ENCODE data around the gene GAB3.

GAB3 gene, protein sequence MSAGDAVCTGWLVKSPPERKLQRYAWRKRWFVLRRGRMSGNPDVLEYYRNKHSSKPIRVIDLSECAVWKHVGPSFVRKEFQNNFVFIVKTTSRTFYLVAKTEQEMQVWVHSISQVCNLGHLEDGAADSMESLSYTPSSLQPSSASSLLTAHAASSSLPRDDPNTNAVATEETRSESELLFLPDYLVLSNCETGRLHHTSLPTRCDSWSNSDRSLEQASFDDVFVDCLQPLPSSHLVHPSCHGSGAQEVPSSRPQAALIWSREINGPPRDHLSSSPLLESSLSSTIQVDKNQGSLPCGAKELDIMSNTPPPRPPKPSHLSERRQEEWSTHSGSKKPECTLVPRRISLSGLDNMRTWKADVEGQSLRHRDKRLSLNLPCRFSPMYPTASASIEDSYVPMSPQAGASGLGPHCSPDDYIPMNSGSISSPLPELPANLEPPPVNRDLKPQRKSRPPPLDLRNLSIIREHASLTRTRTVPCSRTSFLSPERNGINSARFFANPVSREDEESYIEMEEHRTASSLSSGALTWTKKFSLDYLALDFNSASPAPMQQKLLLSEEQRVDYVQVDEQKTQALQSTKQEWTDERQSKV

DNA sequence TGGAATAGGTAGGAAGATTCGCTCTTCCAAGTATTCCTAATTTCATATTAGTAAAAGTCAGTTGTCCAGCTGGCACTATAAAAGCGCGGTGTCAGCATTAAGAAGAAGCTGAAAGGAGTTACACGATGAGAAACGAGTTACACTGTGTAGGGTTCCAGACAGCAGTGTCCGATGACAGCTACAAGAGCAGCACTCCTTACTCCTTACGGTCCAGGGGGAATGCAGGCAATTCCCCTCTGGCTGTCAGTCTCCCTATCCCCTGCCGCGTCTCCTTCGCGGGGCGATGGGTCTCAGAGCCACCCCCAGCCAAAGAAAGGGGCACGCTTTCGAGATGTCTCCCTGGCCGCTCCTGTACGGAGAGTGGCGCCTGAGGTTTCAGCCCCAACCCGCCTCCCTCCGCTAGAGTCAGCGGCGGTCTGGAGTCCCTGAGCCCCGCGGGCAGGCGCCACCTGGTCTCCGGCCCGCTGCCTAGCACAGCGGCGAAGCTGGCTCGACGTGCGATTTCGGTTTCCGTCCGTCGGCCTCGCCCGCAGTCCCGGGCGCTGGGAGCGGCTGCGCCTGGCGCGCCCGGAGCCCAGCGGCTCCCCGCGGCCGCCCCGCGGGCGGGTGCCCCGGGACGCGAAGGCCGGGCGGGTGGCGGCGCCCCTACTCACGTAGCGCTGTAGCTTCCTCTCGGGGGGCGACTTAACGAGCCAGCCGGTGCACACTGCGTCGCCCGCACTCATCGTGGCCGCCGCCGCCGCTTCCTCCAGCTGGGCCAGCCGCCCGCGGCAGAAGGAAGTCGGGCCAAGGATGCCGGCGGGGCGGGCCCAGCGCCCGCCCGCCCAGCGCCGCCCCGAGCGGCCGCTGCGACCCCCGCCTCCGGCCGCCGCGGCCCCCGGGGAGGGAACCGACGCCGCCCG lies at the start of gene GAB3:
GAB3 (minus strand) TSS at position 777 of the 902 bp plus-strand sequence; CDS start at position 725, 52 bp downstream.
- Histone ChIP-seq H3K9me3 (ENCODE audit: control insufficient read depth, insufficient read depth, low read length) (peaks cover 4% of the 10 kb centered on the region), H3K9ac (ENCODE audit: low read depth, low read length) (no peak within 1 kb of the TSS), H3K4me3 (ENCODE audit: low read depth, low read length) (peak within 1 kb of the TSS; percentile 43), H3K27me3 (ENCODE audit: control insufficient read depth, insufficient read depth, low read length) (peaks cover 38% of the 10 kb centered on the region), H3K4me1 (ENCODE audit: control insufficient read depth, insufficient read depth, low read length) (peaks cover 2% of the 10 kb centered on the region), H3K36me3 (ENCODE audit: control insufficient read depth, insufficient read depth, low read length) (no peaks in the 10 kb centered on the region)

DNA sequence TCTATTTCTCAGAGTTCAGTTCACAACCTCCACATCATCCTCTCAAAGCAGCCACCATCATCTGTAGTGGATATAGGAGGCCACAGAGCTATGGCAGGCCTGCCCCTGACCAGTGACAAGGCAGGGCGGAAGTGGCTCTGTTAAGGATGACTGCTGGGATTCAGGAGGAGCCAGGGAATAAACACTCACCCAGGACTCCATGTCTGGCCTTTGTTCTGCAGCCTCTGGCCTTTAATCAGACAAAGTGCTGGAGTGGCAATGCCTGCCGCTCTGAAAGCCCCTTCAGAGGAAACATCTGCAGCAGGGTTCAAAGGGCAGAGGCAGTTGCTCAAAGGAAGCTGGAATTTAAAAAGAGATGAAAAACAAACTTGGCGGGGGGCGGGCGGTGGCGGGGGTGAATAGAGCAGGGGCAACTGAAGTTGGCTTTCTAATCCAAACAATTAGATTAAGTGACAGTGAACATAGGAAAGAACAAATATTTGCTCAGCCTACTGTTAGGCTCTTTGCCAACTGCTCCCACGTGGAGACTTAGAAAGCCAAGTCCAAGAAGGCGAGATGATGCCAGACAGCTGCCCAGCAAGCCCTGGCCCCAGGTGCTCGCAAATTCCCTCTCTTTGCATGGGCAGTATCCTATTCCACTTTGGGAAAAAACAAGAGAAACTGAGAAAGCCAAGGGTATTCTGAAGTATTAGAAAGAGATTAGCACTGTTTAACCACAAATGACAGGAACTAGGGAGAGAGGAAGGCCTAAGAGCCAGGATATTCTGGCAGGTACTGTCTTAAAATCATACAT lies 48.9 kb upstream of the GAB3 start:
- Histone ChIP-seq H3K4me3 (ENCODE audit: low read depth, low read length) (no peak overlapping the region), H3K9me3 (ENCODE audit: control insufficient read depth, insufficient read depth, low read length) (no peaks in the 10 kb centered on the region), H3K27me3 (ENCODE audit: control insufficient read depth, insufficient read depth, low read length) (peaks cover 19% of the 10 kb centered on the region), H3K4me1 (ENCODE audit: control insufficient read depth, insufficient read depth, low read length) (peaks cover 4% of the 10 kb centered on the region), H3K36me3 (ENCODE audit: control insufficient read depth, insufficient read depth, low read length) (no peaks in the 10 kb centered on the region), H3K9ac (ENCODE audit: low read depth, low read length) (no peak overlapping the region)

DNA sequence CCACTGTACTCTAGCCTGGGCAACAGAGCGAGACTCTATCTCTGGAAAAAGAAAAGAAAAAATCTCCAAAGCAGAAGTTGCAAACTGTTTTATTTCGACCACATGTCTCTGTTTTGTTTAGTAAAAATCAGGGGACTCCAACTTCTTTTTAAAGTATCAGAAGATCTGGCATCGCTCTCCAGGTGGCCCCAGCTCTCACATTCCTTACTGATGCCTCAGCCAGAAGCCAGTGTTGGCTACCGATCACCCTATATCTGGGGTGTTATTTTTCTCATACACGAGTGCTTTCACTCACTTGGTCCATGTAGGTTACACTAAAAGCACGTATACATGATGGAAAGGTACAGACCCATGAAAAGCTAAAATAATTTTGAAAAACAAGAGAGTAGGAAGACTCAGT lies 46.1 kb upstream of the GAB3 start:
- Histone ChIP-seq H3K27me3 (ENCODE audit: control insufficient read depth, insufficient read depth, low read length) (peaks cover 6% of the 10 kb centered on the region), H3K4me1 (ENCODE audit: control insufficient read depth, insufficient read depth, low read length) (peaks cover 4% of the 10 kb centered on the region), H3K36me3 (ENCODE audit: control insufficient read depth, insufficient read depth, low read length) (no peaks in the 10 kb centered on the region), H3K4me3 (ENCODE audit: low read depth, low read length) (no peak overlapping the region), H3K9ac (ENCODE audit: low read depth, low read length) (no peak overlapping the region), H3K9me3 (ENCODE audit: control insufficient read depth, insufficient read depth, low read length) (no peaks in the 10 kb centered on the region)

DNA sequence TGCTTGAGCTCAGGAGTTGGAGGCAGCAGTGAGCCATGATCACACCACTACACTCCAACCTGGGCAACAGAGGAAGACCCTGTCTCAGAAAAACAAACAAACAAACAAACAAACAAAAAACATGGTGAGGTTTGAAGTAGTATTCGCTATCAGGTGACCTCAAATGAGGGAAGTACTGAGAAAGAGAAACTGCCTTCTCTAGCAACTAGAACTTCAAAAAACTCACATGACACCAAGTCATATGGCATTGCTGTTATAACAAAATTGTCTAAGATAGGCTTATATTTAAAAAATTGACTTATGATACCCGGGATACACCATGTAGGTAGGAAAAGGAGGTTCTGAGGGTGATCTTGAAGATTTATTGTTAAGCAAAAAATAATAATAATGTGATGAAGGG lies 44.1 kb upstream of the GAB3 start:
- Histone ChIP-seq H3K9me3 (ENCODE audit: control insufficient read depth, insufficient read depth, low read length) (no peaks in the 10 kb centered on the region), H3K36me3 (ENCODE audit: control insufficient read depth, insufficient read depth, low read length) (no peaks in the 10 kb centered on the region), H3K4me3 (ENCODE audit: low read depth, low read length) (no peak overlapping the region), H3K4me1 (ENCODE audit: control insufficient read depth, insufficient read depth, low read length) (peaks cover 6% of the 10 kb centered on the region), H3K27me3 (ENCODE audit: control insufficient read depth, insufficient read depth, low read length) (no peaks in the 10 kb centered on the region), H3K9ac (ENCODE audit: low read depth, low read length) (no peak overlapping the region)

DNA sequence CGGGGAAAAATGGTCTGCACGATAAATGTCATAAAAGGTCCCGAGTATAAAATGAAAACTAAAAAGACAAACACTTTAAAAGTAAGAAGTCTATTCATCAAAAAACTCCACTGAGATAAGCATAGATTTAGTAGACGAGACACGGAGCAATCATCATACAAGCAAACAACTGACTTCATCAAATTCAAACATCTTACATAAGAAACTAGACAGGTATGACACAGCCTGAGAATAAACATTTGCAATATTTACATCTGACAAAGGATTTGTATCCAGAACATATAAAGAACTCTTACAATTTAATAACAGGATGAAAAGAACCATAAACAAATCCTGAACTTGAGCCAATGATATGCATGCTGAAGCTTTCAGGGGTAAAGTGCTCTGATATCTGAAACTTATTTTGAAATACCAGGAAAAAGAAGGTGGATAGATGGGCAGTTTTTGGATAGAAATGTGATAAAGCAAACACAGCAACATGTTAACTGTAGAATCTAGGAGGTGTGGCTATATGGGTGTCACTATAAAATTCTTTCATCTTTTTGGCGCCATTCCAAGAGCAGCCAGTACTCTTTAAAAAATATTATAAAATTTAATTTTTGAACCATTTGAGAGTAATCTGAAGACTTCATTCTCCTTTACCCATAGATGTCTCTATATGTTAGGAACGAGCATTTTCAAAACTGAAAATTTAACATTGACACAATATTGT lies 42.4 kb upstream of the GAB3 start:
- Histone ChIP-seq H3K4me1 (ENCODE audit: control insufficient read depth, insufficient read depth, low read length) (peaks cover 2% of the 10 kb centered on the region), H3K4me3 (ENCODE audit: low read depth, low read length) (no peak overlapping the region), H3K27me3 (ENCODE audit: control insufficient read depth, insufficient read depth, low read length) (no peaks in the 10 kb centered on the region), H3K9me3 (ENCODE audit: control insufficient read depth, insufficient read depth, low read length) (no peaks in the 10 kb centered on the region), H3K9ac (ENCODE audit: low read depth, low read length) (no peak overlapping the region), H3K36me3 (ENCODE audit: control insufficient read depth, insufficient read depth, low read length) (no peaks in the 10 kb centered on the region)

DNA sequence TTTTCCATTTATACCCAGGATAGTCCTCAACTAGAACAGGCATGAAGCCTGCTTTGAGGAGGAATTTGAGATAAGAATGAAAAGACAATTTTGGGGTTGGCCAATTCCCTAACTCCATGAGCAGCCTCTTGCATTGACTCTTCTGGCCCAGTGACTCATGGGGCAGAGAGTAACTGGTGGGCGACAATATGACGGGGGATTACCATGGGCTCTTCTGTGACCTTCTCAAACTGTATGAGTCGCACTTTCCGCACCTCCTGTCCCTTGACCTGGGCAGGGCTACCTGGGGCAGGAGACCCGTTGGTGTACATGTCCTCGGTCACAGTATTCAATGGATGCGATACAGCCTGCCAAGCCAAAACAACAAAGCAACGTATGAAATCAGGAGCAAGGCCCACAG lies 41.1 kb upstream of the GAB3 start:
- Histone ChIP-seq H3K9ac (ENCODE audit: low read depth, low read length) (no peak overlapping the region), H3K36me3 (ENCODE audit: control insufficient read depth, insufficient read depth, low read length) (no peaks in the 10 kb centered on the region), H3K9me3 (ENCODE audit: control insufficient read depth, insufficient read depth, low read length) (no peaks in the 10 kb centered on the region), H3K27me3 (ENCODE audit: control insufficient read depth, insufficient read depth, low read length) (no peaks in the 10 kb centered on the region), H3K4me1 (ENCODE audit: control insufficient read depth, insufficient read depth, low read length) (peaks cover 2% of the 10 kb centered on the region), H3K4me3 (ENCODE audit: low read depth, low read length) (no peak overlapping the region)

DNA sequence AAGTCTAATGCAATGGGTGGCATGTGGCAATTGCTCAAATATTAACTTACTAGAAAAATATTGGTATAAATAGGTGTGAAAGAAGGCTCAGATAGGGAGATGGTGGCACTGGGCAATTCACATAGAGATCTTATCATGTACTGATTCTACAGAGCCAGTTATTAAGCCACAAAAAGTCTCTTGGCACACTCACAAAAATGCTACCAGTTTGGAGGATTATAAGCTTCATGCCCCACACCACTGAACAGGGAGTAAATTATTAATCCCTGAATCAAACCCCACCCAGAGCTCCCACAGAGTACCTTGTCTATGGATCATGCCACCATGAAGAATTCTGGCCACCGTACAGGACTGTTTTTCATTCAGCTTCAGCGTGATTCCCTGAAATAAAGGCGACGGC lies 40.6 kb upstream of the GAB3 start:
- Histone ChIP-seq H3K36me3 (ENCODE audit: control insufficient read depth, insufficient read depth, low read length) (no peaks in the 10 kb centered on the region), H3K4me1 (ENCODE audit: control insufficient read depth, insufficient read depth, low read length) (peaks cover 2% of the 10 kb centered on the region), H3K9me3 (ENCODE audit: control insufficient read depth, insufficient read depth, low read length) (no peaks in the 10 kb centered on the region), H3K27me3 (ENCODE audit: control insufficient read depth, insufficient read depth, low read length) (no peaks in the 10 kb centered on the region), H3K4me3 (ENCODE audit: low read depth, low read length) (no peak overlapping the region), H3K9ac (ENCODE audit: low read depth, low read length) (no peak overlapping the region)

DNA sequence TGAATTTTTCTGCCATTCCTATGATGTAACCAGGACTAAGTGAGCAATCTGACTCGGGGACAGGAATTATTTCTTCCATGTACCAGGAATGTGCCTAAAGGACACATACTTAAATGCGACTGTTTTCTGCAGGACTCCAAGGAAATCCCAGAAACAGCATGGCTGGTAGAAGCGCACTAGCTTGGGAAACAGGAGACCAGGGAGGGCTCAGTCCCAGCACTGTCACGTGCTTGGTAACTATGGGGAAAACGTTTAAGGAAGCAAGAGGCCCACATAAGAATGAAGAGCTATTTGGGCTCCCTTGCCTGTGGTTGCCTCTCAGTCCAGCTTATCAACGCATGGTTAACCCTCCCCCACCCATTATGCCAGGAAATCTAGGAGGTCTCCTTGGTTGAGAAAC lies 34.8 kb upstream of the GAB3 start:
- H3K4me1 ChIP-seq (ENCODE audit: control insufficient read depth, insufficient read depth, low read length): peaks cover under 1% of the 10 kb centered on the region
- H3K4me3 ChIP-seq (ENCODE audit: low read depth, low read length): no peak overlapping the region
- H3K27me3 ChIP-seq (ENCODE audit: control insufficient read depth, insufficient read depth, low read length): no peaks in the 10 kb centered on the region
- H3K36me3 ChIP-seq (ENCODE audit: control insufficient read depth, insufficient read depth, low read length): no peaks in the 10 kb centered on the region
- H3K9me3 ChIP-seq (ENCODE audit: control insufficient read depth, insufficient read depth, low read length): peaks cover 2% of the 10 kb centered on the region
- H3K9ac ChIP-seq (ENCODE audit: low read depth, low read length): no peak overlapping the region

DNA sequence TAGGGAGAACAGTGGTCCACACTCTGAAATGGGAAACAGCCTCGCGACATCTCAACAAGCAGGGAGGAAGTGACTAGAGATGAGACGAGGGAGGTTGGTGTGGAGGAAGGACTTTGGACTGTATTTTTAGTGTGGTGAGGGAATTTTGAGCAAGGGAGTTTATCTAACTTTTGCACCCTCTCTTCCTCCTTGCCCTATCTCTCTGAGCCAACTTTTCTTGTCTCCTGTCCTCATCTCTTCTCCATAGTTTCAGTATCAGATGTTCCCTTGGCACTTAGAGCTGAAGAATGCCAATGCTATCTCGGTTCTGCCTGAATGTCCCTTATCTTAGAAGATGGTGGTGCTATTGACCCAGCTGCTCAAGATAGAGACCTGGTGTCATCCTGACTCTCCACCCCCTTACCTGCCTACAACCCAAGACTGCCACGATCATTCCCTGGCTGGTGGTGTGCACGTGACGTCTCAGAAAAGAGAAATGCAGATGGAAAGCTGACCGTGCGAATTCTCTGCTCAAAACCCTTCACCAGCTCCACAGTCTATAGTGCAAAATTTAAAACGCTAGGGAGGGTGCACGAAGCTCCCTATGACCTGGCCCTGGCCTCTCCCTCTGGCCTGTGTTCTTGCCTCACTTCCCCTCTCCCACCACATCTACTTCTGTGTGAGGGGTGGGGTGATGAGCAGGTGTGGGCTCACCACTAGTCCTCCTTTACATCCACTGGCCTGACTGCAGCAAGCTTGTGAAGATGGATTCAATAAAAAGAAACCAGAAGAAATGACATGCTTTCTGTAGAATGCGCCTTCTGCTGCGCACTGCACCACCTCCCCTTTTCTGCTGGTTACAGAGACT lies 33.5 kb upstream of the GAB3 start:
- no peak overlapping the region for H3K4me3 ChIP-seq (ENCODE audit: low read depth, low read length)
- peaks cover 2% of the 10 kb centered on the region for H3K9me3 ChIP-seq (ENCODE audit: control insufficient read depth, insufficient read depth, low read length)
- H3K27me3 ChIP-seq (ENCODE audit: control insufficient read depth, insufficient read depth, low read length): no peaks in the 10 kb centered on the region
- H3K4me1 ChIP-seq (ENCODE audit: control insufficient read depth, insufficient read depth, low read length): no peaks in the 10 kb centered on the region
- no peak overlapping the region for H3K9ac ChIP-seq (ENCODE audit: low read depth, low read length)
- no peaks in the 10 kb centered on the region for H3K36me3 ChIP-seq (ENCODE audit: control insufficient read depth, insufficient read depth, low read length)

DNA sequence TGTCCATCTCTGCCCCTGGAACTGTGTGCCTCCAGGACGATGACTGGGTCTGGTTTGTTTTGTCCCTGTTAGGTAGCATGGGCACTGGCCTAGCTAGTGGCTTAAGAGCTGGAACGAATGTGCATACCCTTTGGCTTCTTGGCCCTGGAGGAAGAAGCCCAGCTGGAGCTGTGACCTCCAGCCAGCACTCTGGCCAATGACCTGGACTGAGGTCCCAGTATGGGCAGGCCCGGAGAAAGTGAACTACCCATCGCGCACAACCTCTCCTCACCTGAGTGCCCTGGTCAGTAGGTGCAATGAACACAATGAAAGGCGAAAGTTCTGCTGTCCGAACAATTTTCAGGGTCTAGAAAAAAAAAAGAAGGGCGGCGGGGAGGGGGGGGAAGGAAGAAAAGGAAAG lies 30.1 kb upstream of the GAB3 start:
- H3K4me3 ChIP-seq (ENCODE audit: low read depth, low read length): no peak overlapping the region
- peaks cover 2% of the 10 kb centered on the region for H3K9me3 ChIP-seq (ENCODE audit: control insufficient read depth, insufficient read depth, low read length)
- peaks cover 8% of the 10 kb centered on the region for H3K36me3 ChIP-seq (ENCODE audit: control insufficient read depth, insufficient read depth, low read length)
- H3K27me3 ChIP-seq (ENCODE audit: control insufficient read depth, insufficient read depth, low read length): no peaks in the 10 kb centered on the region
- H3K4me1 ChIP-seq (ENCODE audit: control insufficient read depth, insufficient read depth, low read length): no peaks in the 10 kb centered on the region
- no peak overlapping the region for H3K9ac ChIP-seq (ENCODE audit: low read depth, low read length)

Data from iPS-15b (cell line).